Measurements from ENCODE around the gene DIDO1. TPM values are rescaled to one million over a fixed set of nuclear protein-coding genes. Genes with fewer than 3 reads are reported as not detected.

DIDO1 gene
- total and polyA plus RNA-seq, 2 donors (not counting 1 experiment from before 2014, with no cell fraction given): 25.9 to 33.2 TPM

DNA sequence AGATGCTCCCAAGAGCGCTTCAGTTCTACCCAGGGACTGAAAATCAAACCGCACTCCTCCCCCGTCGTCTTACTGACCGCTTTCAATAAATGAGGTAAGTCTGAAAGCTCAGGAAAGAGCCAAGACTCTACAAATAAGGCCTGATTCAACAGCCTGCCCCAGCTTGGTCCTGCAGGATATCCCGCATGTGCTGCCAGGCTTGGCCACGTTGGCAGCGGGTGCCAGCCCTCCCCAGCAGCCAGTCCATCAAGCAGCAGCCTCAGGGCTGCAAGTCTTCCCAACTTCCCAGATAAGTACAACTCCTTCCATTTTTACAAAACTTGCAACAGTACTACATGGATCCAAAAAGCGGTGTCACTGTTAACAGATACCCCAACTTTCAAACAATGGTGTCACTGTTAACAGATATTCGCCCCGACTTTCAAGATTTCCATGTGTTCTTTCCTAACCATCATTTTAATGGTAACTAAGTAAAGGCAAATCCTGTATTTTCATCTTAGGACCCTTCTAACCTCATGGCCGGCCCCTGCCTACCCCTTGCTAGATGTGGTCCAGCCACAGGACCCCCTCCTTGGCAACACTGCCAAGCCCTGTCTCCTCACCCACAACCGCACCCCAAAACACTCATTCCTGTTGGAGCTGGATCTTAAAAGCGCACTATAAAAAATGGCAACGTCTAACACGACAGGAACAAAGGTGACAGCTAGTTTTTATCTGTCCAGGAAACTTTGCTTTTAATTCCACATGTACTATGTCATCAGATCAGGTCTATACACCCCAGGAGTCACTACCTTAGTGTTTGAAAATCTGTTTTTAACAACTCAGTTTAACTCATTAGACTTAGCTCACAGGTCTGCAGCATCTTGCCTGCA is 28.0 kb downstream of the DIDO1 start:
- Histone ChIP-seq H3K79me2 (ENCODE audit: control insufficient read depth, insufficient read depth, low read length) (no peaks in the 10 kb centered on the region), H3K4me3 (replicated peaks in 1 of 4; ENCODE audit: control extremely low read depth in 1 of 4, insufficient read depth in 1 of 4, low read depth in 3 of 4, low read length in 4 of 4) (no peak overlapping the region), H3K9me3 (ENCODE audit: control insufficient read depth, insufficient read depth, low read depth, low read length) (no peaks in the 10 kb centered on the region), H2AFZ (ENCODE audit: low read length) (no peak overlapping the region), H3K4me2 (ENCODE audit: extremely low read depth, insufficient read depth, low read length) (no peak overlapping the region), H3K27ac (ENCODE audit: insufficient read depth, low read length) (no peak overlapping the region), H3K27me3 (ENCODE audit: control insufficient read depth, insufficient read depth, low read length) (no peaks in the 10 kb centered on the region), H3K9ac (ENCODE audit: insufficient read depth, low read length) (no peak overlapping the region), H3K36me3 (ENCODE audit: control insufficient read depth, insufficient read depth, low read length) (peaks cover 19% of the 10 kb centered on the region), H4K20me1 (ENCODE audit: control insufficient read depth, extremely low read depth, insufficient read depth, low read length) (no peaks in the 10 kb centered on the region), H3K4me1 (ENCODE audit: control insufficient read depth, extremely low read depth, insufficient read depth, low read length) (peaks cover 10% of the 10 kb centered on the region)
- no peak for TF ChIP-seq EZH2 (IDR thresholded peaks at IDR 0.05; ENCODE audit: low read length, missing control alignments)
- TF ChIP-seq, protein P1, sequence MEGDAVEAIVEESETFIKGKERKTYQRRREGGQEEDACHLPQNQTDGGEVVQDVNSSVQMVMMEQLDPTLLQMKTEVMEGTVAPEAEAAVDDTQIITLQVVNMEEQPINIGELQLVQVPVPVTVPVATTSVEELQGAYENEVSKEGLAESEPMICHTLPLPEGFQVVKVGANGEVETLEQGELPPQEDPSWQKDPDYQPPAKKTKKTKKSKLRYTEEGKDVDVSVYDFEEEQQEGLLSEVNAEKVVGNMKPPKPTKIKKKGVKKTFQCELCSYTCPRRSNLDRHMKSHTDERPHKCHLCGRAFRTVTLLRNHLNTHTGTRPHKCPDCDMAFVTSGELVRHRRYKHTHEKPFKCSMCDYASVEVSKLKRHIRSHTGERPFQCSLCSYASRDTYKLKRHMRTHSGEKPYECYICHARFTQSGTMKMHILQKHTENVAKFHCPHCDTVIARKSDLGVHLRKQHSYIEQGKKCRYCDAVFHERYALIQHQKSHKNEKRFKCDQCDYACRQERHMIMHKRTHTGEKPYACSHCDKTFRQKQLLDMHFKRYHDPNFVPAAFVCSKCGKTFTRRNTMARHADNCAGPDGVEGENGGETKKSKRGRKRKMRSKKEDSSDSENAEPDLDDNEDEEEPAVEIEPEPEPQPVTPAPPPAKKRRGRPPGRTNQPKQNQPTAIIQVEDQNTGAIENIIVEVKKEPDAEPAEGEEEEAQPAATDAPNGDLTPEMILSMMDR (conservative IDR thresholded peaks at IDR 0.05 in 1 of 2, IDR thresholded peaks at IDR 0.05 in 1 of 2; ENCODE audit: low read depth in 1 of 2, low read length in 2 of 2): no peak
- DNase-seq (ENCODE audit: low read depth in 2 of 2): no peak

DNA sequence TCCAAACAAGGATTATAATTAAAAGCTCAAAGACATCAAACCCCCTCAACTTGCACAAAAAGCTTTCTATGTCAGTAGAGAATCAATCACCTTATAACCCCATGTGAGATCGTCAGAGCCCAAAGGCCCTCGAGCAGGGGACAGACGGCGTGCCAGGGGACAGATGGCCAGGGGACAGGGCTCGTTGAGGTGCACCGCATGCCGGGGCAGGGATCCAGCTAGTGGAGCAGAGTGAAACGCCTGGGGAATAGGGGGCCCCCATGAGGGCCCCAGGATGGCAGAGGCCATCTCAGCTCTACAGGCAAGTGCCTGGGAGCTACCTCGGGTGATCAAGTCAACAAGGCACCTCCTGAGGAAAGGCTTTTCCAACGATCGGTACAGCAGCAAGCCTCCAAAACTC is 28.6 kb downstream of the DIDO1 start:
- Histone ChIP-seq H2AFZ (ENCODE audit: low read length) (no peak overlapping the region), H3K36me3 (ENCODE audit: control insufficient read depth, insufficient read depth, low read length) (peaks cover 18% of the 10 kb centered on the region), H3K4me1 (ENCODE audit: control insufficient read depth, extremely low read depth, insufficient read depth, low read length) (peaks cover 7% of the 10 kb centered on the region), H3K9ac (ENCODE audit: insufficient read depth, low read length) (no peak overlapping the region), H4K20me1 (ENCODE audit: control insufficient read depth, extremely low read depth, insufficient read depth, low read length) (no peaks in the 10 kb centered on the region), H3K4me2 (ENCODE audit: extremely low read depth, insufficient read depth, low read length) (no peak overlapping the region), H3K9me3 (ENCODE audit: control insufficient read depth, insufficient read depth, low read depth, low read length) (no peaks in the 10 kb centered on the region), H3K27ac (ENCODE audit: insufficient read depth, low read length) (no peak overlapping the region), H3K27me3 (ENCODE audit: control insufficient read depth, insufficient read depth, low read length) (no peaks in the 10 kb centered on the region), H3K4me3 (replicated peaks in 1 of 4; ENCODE audit: control extremely low read depth in 1 of 4, insufficient read depth in 1 of 4, low read depth in 3 of 4, low read length in 4 of 4) (no peak overlapping the region), H3K79me2 (ENCODE audit: control insufficient read depth, insufficient read depth, low read length) (no peaks in the 10 kb centered on the region)
- TF ChIP-seq EZH2 (IDR thresholded peaks at IDR 0.05; ENCODE audit: low read length, missing control alignments): no peak
- TF ChIP-seq, protein P1 (conservative IDR thresholded peaks at IDR 0.05 in 1 of 2, IDR thresholded peaks at IDR 0.05 in 1 of 2; ENCODE audit: low read depth in 1 of 2, low read length in 2 of 2): no peak
- DNase-seq (ENCODE audit: low read depth in 2 of 2): no peak

GRCh38 chr20:62896526-62896925 is 29.8 kb downstream of the DIDO1 start:
- Histone ChIP-seq H3K27ac (ENCODE audit: insufficient read depth, low read length) (no peak overlapping the region), H3K79me2 (ENCODE audit: control insufficient read depth, insufficient read depth, low read length) (no peaks in the 10 kb centered on the region), H4K20me1 (ENCODE audit: control insufficient read depth, extremely low read depth, insufficient read depth, low read length) (no peaks in the 10 kb centered on the region), H3K9me3 (ENCODE audit: control insufficient read depth, insufficient read depth, low read depth, low read length) (no peaks in the 10 kb centered on the region), H3K9ac (ENCODE audit: insufficient read depth, low read length) (no peak overlapping the region), H3K27me3 (ENCODE audit: control insufficient read depth, insufficient read depth, low read length) (no peaks in the 10 kb centered on the region), H3K4me2 (ENCODE audit: extremely low read depth, insufficient read depth, low read length) (no peak overlapping the region), H3K4me1 (ENCODE audit: control insufficient read depth, extremely low read depth, insufficient read depth, low read length) (peaks cover 7% of the 10 kb centered on the region), H2AFZ (ENCODE audit: low read length) (no peak overlapping the region), H3K36me3 (ENCODE audit: control insufficient read depth, insufficient read depth, low read length) (peaks cover 18% of the 10 kb centered on the region), H3K4me3 (replicated peaks in 1 of 4; ENCODE audit: control extremely low read depth in 1 of 4, insufficient read depth in 1 of 4, low read depth in 3 of 4, low read length in 4 of 4) (no peak overlapping the region)
- TF ChIP-seq, protein P1 (conservative IDR thresholded peaks at IDR 0.05 in 1 of 2, IDR thresholded peaks at IDR 0.05 in 1 of 2; ENCODE audit: low read depth in 1 of 2, low read length in 2 of 2): no peak
- no peak for TF ChIP-seq EZH2 (IDR thresholded peaks at IDR 0.05; ENCODE audit: low read length, missing control alignments)
- DNase-seq (ENCODE audit: low read depth in 2 of 2): no peak
